ENCODE data around the gene ENO1. TPM values are rescaled to one million over a fixed set of nuclear protein-coding genes. Genes with fewer than 3 reads are reported as not detected.
A peak's percentile ranks its signal among the peaks of the same experiment; 100 is the strongest.

Gene ENO1
- total and polyA plus RNA-seq, 2 experiments from 2014 or later: 659 to 868 TPM

DNA sequence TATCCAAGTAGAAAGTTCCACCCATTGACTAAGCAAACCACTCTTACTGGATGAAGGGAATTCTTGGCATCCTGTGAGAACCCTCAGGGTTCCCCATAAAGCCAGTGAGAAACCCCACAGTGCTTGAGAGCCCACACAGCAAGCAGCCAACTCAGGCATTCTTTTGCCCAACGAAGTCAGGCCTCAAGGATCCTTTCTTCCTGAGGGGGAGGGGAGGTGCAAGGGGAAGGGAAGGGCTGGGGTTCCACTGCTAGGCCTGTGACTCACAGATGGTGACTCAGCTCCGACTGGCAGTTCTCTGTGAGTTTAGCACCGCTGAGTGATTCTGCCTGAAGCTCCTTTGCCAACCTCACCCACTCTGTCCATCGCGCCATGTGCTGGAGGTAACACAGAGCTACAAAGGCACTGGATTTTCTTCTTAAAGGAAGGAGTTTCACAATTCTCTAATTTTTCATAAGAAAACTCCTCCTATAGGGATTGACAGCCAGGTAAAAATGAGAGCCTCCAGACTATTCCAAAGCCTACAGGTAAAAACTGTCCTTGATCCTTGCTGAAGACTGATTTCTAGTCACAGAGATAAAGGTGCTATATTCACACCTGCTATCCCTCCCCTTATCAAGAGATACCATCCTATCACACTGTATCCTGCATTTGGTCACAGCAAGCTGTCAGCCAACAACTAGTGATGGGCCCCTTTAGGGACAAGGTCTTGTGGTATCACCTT lies 4.8 kb downstream of the ENO1 start:
- peak overlapping the region; percentile 89 for H3K4me2 ChIP-seq
- H3K4me3 ChIP-seq: no peak overlapping the region
- no peak overlapping the region for H2AFZ ChIP-seq
- TF ChIP-seq EZH2 (IDR thresholded peaks at IDR 0.05; ENCODE audit: borderline replicate concordance) (no peak), EZH2phosphoT487 (IDR thresholded peaks at IDR 0.05; ENCODE audit: low read depth, severe bottlenecking, unreplicated experiment) (no peak)
- TF ChIP-seq, protein P1, sequence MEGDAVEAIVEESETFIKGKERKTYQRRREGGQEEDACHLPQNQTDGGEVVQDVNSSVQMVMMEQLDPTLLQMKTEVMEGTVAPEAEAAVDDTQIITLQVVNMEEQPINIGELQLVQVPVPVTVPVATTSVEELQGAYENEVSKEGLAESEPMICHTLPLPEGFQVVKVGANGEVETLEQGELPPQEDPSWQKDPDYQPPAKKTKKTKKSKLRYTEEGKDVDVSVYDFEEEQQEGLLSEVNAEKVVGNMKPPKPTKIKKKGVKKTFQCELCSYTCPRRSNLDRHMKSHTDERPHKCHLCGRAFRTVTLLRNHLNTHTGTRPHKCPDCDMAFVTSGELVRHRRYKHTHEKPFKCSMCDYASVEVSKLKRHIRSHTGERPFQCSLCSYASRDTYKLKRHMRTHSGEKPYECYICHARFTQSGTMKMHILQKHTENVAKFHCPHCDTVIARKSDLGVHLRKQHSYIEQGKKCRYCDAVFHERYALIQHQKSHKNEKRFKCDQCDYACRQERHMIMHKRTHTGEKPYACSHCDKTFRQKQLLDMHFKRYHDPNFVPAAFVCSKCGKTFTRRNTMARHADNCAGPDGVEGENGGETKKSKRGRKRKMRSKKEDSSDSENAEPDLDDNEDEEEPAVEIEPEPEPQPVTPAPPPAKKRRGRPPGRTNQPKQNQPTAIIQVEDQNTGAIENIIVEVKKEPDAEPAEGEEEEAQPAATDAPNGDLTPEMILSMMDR (IDR thresholded peaks at IDR 0.05; ENCODE audit: poor library complexity): no peak
- H3K27ac ChIP-seq: peak overlapping the region; percentile 98
- peak; percentile 92 for DNase-seq (ENCODE audit: low spot score)
- no peaks in the 10 kb centered on the region for H3K27me3 ChIP-seq
- H3K36me3 ChIP-seq (replicated peaks; ENCODE audit: insufficient read depth, low read depth): peaks cover 6% of the 10 kb centered on the region
- H3K9me2 ChIP-seq (replicated peaks; ENCODE audit: insufficient read depth): no peaks in the 10 kb centered on the region
- H3K9me3 ChIP-seq (ENCODE audit: low read depth): no peaks in the 10 kb centered on the region
- peaks cover 86% of the 10 kb centered on the region for H3K79me2 ChIP-seq
- 44% methylated on average over 4 of the region's 5 CpGs for WGBS (ENCODE audit: low lambda C conversion rate, missing lambda C conversion rate)
- peaks cover 68% of the 10 kb centered on the region for H4K20me1 ChIP-seq (ENCODE audit: insufficient read depth, poor library complexity, severe bottlenecking)
- H3K4me1 ChIP-seq (ENCODE audit: insufficient read depth): peaks cover 59% of the 10 kb centered on the region

GRCh38 chr1:8873001-8873400 lies 5.5 kb downstream of the ENO1 start:
- 94% methylated on average over 5 of the region's 5 CpGs for WGBS (ENCODE audit: low lambda C conversion rate, missing lambda C conversion rate)
- peaks cover 59% of the 10 kb centered on the region for H3K4me1 ChIP-seq (ENCODE audit: insufficient read depth)
- peaks cover 90% of the 10 kb centered on the region for H3K79me2 ChIP-seq
- H3K9me3 ChIP-seq (ENCODE audit: low read depth): no peaks in the 10 kb centered on the region
- H3K4me2 ChIP-seq: peak overlapping the region; percentile 89
- H3K27me3 ChIP-seq: no peaks in the 10 kb centered on the region
- TF ChIP-seq EZH2phosphoT487 (IDR thresholded peaks at IDR 0.05; ENCODE audit: low read depth, severe bottlenecking, unreplicated experiment): no peak
- H4K20me1 ChIP-seq (ENCODE audit: insufficient read depth, poor library complexity, severe bottlenecking): peaks cover 72% of the 10 kb centered on the region
- H3K9me2 ChIP-seq (replicated peaks; ENCODE audit: insufficient read depth): no peaks in the 10 kb centered on the region
- DNase-seq (ENCODE audit: low spot score): no peak
- H3K36me3 ChIP-seq (replicated peaks; ENCODE audit: insufficient read depth, low read depth): peaks cover 6% of the 10 kb centered on the region
- no peak overlapping the region for H2AFZ ChIP-seq
- H3K4me3 ChIP-seq: no peak overlapping the region
- H3K27ac ChIP-seq: peak overlapping the region; percentile 98

- 71% methylated on average over 5 of the region's 5 CpGs for WGBS (ENCODE audit: low lambda C conversion rate, missing lambda C conversion rate)
- H3K36me3 ChIP-seq (replicated peaks; ENCODE audit: insufficient read depth, low read depth): peaks cover 6% of the 10 kb centered on the region
- H2AFZ ChIP-seq: no peak overlapping the region
- peaks cover 80% of the 10 kb centered on the region for H3K79me2 ChIP-seq
- peak overlapping the region; percentile 98 for H3K27ac ChIP-seq
- H3K27me3 ChIP-seq: no peaks in the 10 kb centered on the region
- no peaks in the 10 kb centered on the region for H3K9me2 ChIP-seq (replicated peaks; ENCODE audit: insufficient read depth)
- peaks cover 71% of the 10 kb centered on the region for H4K20me1 ChIP-seq (ENCODE audit: insufficient read depth, poor library complexity, severe bottlenecking)
- no peak overlapping the region for H3K4me3 ChIP-seq
- DNase-seq (ENCODE audit: low spot score): no peak
- no peak overlapping the region for H3K4me2 ChIP-seq
- no peaks in the 10 kb centered on the region for H3K9me3 ChIP-seq (ENCODE audit: low read depth)
- no peak for TF ChIP-seq EZH2 (IDR thresholded peaks at IDR 0.05; ENCODE audit: borderline replicate concordance)
- no peak for TF ChIP-seq EZH2phosphoT487 (IDR thresholded peaks at IDR 0.05; ENCODE audit: low read depth, severe bottlenecking, unreplicated experiment)
- TF ChIP-seq, protein P1 (IDR thresholded peaks at IDR 0.05; ENCODE audit: poor library complexity): no peak
- H3K4me1 ChIP-seq (ENCODE audit: insufficient read depth): peaks cover 54% of the 10 kb centered on the region
Measured at GRCh38 chr1:8871965-8872399, 6.5 kb downstream of the ENO1 start.

DNA sequence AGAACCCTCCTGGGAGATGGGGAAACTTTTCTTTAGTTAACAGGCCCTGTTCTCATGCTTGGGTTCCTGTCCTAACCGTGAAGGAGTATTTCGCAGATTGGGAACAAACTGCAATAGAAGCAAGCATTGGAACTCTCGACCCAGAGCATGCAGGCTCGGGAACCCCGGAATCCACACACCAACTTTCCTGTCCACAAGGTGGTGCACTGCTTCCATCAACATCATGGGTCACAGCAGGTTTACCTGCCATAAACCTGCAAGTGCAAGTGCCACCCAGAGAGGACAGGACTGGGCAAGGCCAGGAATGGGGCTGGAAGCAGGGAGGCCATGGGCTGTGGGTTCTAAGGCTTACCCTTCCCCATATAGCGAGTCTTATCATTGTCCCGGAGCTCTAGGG lies 6.9 kb downstream of the ENO1 start:
- Histone ChIP-seq H3K79me2 (peaks cover 75% of the 10 kb centered on the region), H3K4me3 (no peak overlapping the region), H3K4me1 (ENCODE audit: insufficient read depth) (peaks cover 51% of the 10 kb centered on the region), H3K27ac (peak overlapping the region; percentile 98), H2AFZ (no peak overlapping the region), H3K27me3 (no peaks in the 10 kb centered on the region), H3K9me2 (replicated peaks; ENCODE audit: insufficient read depth) (no peaks in the 10 kb centered on the region), H3K9me3 (ENCODE audit: low read depth) (no peaks in the 10 kb centered on the region), H3K36me3 (replicated peaks; ENCODE audit: insufficient read depth, low read depth) (peaks cover 6% of the 10 kb centered on the region), H3K4me2 (no peak overlapping the region), H4K20me1 (ENCODE audit: insufficient read depth, poor library complexity, severe bottlenecking) (peaks cover 69% of the 10 kb centered on the region)
- DNase-seq (ENCODE audit: low spot score): peak; percentile 44
- TF ChIP-seq, protein P1 (IDR thresholded peaks at IDR 0.05; ENCODE audit: poor library complexity): peak; percentile 41
- TF ChIP-seq EZH2phosphoT487 (IDR thresholded peaks at IDR 0.05; ENCODE audit: low read depth, severe bottlenecking, unreplicated experiment): no peak
- 82% methylated on average over 7 of the region's 7 CpGs for WGBS (ENCODE audit: low lambda C conversion rate, missing lambda C conversion rate)

Data from hepatocyte (in vitro differentiated cells).